RKO (cell line): ENCODE results near the gene KLK1.
A peak's percentile ranks its signal among the peaks of the same experiment; 100 is the strongest.

Experiments
- DNase-seq: peaks from one replicate; pipeline ENCODE4 v3.0.0-alpha.2; 2016; ENCODE audit warnings: low spot score

KLK1 gene

DNA sequence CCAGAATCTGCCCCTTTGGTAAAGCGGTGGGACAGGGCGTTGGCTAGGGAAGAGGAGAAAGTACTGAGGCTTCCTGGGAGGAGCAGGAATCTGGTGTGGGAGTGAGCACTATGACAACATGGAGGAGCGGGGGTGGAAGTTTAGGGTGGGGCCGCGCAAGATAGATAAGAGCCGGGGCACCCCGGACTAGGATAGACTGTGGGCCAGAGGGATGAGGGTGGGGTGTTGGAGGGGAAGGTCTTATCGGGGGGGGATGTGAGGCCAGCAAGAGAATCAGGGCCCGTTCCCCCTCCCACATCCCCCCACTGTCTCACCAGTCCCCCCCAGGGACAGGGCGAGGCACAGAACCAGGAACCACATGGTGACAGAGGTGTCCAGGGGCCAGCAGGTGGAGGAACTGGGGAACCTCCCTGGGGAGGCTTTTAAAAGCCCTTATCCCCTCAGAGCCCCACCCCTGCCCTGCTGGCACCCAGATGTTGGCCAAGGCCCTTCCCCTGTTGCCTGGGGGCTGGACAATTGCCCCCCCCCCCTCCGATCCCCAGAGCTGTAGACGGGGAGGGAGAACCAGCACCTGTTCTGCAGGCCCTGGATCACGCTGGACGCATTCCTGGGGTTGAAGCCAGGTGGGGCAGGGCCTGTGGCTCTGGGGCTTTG is at the start of gene KLK1:
Gene KLK1, minus strand, starts transcription at position 399 of the 654 bp plus-strand sequence. Its CDS starts 39 bp downstream, at position 360.
- no peak for DNase-seq

DNA sequence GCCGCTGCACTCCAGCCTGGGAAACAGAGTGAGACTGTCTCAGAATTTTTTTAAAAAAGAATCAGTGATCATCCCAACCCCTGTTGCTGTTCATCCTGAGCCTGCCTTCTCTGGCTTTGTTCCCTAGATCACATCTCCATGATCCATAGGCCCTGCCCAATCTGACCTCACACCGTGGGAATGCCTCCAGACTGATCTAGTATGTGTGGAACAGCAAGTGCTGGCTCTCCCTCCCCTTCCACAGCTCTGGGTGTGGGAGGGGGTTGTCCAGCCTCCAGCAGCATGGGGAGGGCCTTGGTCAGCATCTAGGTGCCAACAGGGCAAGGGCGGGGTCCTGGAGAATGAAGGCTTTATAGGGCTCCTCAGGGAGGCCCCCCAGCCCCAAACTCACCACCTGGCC is 49.5 kb upstream of the KLK1 start, which contains the start of gene KLK2:
Gene KLK2, plus strand, starts transcription at position 384 of the 400 bp plus-strand sequence. CDS start 35 bp downstream, outside the sequence.
- DNase-seq: no peak

DNA sequence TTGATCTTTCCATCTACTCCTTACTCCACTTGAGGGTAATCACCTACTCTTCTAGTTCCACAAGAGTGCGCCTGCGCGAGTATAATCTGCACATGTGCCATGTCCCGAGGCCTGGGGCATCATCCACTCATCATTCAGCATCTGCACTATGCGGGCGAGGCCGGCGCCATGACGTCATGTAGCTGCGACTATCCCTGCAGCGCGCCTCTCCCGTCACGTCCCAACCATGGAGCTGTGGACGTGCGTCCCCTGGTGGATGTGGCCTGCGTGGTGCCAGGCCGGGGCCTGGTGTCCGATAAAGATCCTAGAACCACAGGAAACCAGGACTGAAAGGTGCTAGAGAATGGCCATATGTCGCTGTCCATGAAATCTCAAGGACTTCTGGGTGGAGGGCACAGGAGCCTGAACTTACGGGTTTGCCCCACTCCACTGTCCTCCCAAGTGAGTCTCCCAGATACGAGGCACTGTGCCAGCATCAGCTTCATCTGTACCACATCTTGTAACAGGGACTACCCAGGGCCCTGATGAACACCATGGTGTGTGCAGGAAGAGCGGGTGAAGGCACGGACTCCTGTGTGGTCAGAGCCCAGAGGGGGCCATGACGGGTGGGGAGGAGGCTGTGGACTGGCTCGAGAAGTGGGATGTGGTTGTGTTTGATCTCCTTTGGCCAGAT is 47.0 kb upstream of the KLK1 start:
- DNase-seq: no peak

DNA sequence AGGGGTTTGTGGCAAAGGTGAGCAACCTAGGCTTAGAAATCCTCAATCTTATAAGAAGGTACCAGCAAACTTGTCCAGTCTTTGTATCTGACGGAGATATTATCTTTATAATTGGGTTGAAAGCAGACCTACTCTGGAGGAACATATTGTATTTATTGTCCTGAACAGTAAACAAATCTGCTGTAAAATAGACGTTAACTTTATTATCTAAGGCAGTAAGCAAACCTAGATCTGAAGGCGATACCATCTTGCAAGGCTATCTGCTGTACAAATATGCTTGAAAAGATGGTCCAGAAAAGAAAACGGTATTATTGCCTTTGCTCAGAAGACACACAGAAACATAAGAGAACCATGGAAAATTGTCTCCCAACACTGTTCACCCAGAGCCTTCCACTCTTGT is 45.9 kb upstream of the KLK1 start:
- DNase-seq: no peak

DNA sequence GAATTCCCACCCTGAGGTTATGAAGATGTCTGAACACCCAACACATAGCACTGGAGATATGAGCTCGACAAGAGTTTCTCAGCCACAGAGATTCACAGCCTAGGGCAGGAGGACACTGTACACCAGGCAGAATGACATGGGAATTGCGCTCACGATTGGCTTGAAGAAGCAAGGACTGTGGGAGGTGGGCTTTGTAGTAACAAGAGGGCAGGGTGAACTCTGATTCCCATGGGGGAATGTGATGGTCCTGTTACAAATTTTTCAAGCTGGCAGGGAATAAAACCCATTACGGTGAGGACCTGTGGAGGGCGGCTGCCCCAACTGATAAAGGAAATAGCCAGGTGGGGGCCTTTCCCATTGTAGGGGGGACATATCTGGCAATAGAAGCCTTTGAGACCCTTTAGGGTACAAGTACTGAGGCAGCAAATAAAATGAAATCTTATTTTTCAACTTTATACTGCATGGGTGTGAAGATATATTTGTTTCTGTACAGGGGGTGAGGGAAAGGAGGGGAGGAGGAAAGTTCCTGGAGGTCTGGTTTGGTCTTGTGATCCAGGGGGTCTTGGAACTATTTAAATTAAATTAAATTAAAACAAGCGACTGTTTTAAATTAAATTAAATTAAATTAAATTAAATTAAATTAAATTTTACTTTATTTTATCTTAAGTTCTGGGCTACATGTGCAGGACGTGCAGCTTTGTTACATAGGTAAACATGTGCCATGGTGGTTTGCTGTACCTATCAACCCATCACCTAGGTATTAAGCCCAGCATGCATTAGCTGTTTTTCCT is 38.1 kb upstream of the KLK1 start:
- DNase-seq: no peak

DNA sequence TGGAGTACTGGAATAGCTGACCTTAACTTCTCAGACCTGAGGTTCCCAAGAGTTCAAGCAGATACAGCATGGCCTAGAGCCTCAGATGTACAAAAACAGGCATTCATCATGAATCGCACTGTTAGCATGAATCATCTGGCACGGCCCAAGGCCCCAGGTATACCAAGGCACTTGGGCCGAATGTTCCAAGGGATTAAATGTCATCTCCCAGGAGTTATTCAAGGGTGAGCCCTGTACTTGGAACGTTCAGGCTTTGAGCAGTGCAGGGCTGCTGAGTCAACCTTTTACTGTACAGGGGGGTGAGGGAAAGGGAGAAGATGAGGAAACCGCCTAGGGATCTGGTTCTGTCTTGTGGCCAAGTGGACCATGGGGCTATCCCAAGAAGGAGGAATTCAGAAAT is 37.4 kb upstream of the KLK1 start:
- DNase-seq: no peak

DNA sequence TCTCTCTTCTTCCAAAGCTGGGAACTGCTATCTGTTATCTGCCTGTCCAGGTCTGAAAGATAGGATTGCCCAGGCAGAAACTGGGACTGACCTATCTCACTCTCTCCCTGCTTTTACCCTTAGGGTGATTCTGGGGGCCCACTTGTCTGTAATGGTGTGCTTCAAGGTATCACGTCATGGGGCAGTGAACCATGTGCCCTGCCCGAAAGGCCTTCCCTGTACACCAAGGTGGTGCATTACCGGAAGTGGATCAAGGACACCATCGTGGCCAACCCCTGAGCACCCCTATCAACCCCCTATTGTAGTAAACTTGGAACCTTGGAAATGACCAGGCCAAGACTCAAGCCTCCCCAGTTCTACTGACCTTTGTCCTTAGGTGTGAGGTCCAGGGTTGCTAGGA is 36.3 kb upstream of the KLK1 start:
- DNase-seq: no peak

DNA sequence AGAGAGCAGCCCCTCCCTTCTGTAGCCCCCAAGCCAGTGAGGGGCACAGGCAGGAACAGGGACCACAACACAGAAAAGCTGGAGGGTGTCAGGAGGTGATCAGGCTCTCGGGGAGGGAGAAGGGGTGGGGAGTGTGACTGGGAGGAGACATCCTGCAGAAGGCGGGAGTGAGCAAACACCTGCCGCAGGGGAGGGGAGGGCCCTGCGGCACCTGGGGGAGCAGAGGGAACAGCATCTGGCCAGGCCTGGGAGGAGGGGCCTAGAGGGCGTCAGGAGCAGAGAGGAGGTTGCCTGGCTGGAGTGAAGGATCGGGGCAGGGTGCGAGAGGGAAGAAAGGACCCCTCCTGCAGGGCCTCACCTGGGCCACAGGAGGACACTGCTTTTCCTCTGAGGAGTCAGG is 35.3 kb upstream of the KLK1 start:
- DNase-seq: no peak

DNA sequence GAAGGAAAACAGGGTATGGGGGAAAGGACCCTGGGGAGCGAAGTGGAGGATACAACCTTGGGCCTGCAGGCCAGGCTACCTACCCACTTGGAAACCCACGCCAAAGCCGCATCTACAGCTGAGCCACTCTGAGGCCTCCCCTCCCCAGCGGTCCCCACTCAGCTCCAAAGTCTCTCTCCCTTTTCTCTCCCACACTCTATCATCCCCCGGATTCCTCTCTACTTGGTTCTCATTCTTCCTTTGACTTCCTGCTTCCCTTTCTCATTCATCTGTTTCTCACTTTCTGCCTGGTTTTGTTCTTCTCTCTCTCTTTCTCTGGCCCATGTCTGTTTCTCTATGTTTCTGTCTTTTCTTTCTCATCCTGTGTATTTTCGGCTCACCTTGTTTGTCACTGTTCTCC is 33.8 kb upstream of the KLK1 start:
- no peak for DNase-seq

DNA sequence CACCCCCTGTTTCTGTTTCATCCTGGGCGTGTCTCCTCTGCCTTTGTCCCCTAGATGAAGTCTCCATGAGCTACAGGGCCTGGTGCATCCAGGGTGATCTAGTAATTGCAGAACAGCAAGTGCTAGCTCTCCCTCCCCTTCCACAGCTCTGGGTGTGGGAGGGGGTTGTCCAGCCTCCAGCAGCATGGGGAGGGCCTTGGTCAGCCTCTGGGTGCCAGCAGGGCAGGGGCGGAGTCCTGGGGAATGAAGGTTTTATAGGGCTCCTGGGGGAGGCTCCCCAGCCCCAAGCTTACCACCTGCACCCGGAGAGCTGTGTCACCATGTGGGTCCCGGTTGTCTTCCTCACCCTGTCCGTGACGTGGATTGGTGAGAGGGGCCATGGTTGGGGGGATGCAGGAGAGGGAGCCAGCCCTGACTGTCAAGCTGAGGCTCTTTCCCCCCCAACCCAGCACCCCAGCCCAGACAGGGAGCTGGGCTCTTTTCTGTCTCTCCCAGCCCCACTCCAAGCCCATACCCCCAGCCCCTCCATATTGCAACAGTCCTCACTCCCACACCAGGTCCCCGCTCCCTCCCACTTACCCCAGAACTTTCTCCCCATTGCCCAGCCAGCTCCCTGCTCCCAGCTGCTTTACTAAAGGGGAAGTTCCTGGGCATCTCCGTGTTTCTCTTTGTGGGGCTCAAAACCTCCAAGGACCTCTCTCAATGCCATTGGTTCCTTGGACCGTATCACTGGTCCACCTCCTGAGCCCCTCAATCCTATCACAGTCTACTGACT is 31.2 kb upstream of the KLK1 start, which contains the start of gene KLK3:
Gene KLK3, plus strand, starts transcription at position 280 of the 775 bp plus-strand sequence. Its CDS starts 41 bp downstream, at position 321.
- DNase-seq: no peak

DNA sequence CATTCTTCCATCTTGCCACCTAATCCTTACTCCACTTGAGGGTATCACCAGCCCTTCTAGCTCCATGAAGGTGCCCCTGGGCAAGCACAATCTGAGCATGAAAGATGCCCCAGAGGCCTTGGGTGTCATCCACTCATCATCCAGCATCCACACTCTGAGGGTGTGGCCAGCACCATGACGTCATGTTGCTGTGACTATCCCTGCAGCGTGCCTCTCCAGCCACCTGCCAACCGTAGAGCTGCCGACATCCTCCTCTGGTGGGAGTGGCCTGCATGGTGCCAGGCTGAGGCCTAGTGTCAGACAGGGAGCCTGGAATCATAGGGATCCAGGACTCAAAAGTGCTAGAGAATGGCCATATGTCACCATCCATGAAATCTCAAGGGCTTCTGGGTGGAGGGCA is 28.0 kb upstream of the KLK1 start:
- DNase-seq: no peak

DNA sequence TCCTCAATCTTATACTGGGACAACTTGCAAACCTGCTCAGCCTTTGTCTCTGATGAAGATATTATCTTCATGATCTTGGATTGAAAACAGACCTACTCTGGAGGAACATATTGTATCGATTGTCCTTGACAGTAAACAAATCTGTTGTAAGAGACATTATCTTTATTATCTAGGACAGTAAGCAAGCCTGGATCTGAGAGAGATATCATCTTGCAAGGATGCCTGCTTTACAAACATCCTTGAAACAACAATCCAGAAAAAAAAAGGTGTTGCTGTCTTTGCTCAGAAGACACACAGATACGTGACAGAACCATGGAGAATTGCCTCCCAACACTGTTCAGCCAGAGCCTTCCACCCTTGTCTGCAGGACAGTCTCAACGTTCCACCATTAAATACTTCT is 27.2 kb upstream of the KLK1 start:
- no peak for DNase-seq

DNA sequence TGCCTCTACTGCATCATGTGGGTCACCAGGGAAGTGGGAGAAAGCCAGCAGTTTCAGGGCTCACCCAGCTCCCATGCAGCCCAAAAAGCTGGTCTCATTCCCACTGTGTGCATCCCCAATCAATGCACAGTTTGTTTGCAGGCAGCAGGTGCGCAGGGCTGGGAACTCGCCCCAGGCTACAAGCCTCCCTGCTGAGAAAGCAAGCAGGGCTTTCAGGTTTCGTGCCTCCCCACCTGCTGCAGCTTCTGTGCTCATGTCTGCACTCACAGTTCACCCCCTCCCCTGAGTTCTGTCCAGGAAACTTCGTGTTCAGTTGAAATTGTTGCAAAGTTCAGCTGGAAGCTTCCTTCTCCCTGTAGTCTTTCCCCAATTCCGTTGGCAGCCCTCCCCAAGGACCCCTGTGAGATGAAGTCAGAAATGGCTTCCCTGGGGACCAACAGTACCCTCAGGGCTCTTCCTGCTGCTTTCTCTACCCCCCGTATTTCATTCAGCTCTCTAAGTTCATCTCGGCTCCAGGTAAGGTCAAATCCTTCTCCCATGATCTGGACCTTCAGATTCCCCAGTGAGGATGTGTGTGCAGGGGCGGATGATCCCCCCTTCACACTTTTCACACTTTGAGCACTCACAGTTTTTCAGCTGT is 20.8 kb upstream of the KLK1 start:
- DNase-seq: no peak

DNA sequence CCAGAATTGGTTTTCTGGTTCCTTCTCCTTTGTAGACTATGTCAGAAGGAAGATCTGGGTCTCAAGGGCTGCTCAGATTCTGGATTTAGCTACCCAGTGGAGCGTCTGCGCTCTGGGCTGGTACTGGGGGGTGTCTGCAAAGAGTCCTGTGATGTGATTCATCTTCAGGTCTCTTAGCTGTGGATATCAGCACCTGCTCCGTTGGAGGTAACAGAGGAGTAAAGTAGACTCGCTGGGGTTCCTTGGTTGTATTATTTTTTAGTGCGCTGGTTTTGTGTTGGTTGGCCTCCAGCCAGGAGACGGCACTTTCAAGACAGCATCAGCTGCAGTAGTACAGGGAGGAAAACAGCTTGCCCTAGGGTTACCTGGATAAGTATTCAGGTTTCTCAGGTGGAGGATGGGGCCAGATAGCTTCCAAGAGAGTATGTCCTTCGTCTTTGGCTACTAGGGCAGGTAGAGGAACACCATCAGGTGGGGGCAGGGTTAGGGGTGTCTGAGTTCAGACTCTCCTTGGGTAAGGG is 20.2 kb upstream of the KLK1 start:
- DNase-seq: no peak

DNA sequence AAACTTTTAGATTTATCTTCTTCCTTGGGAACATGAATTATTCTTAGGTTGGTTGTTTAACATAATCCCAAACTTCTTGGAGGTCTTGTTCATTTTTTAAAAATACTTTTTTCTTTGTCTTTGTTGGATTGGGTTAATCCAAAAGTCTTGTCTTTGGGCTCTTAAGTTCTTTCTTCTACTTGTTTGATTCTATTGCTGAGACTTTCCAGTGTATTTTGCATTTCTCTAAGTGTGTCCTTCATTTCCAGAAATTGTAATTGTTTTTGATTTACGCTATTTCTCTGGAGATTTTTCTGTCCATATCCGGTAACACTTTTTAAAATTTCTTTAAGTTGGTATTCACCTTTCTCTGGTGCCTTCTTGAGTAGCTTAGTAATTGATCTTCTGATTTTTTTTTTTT is 19.6 kb upstream of the KLK1 start:
- no peak for DNase-seq

DNA sequence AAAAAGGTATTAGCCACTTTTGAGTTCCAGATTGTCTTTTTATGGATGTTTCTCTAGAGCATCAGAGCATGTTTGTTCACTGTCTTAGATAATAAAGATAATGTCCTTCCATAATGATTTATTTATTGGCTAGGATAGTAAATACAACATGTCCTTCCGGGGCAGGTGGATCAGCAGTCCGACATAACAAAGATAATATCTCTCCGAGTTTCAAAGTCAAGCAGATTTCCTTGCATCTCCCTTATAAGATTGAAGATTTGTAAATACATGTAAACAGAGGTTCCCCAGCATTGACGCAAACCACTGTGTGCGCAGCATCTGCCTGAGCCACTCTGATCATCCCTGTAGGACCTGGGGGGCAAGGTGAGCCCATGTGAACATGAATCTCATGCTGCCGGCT is 18.5 kb upstream of the KLK1 start:
- no peak for DNase-seq

DNA sequence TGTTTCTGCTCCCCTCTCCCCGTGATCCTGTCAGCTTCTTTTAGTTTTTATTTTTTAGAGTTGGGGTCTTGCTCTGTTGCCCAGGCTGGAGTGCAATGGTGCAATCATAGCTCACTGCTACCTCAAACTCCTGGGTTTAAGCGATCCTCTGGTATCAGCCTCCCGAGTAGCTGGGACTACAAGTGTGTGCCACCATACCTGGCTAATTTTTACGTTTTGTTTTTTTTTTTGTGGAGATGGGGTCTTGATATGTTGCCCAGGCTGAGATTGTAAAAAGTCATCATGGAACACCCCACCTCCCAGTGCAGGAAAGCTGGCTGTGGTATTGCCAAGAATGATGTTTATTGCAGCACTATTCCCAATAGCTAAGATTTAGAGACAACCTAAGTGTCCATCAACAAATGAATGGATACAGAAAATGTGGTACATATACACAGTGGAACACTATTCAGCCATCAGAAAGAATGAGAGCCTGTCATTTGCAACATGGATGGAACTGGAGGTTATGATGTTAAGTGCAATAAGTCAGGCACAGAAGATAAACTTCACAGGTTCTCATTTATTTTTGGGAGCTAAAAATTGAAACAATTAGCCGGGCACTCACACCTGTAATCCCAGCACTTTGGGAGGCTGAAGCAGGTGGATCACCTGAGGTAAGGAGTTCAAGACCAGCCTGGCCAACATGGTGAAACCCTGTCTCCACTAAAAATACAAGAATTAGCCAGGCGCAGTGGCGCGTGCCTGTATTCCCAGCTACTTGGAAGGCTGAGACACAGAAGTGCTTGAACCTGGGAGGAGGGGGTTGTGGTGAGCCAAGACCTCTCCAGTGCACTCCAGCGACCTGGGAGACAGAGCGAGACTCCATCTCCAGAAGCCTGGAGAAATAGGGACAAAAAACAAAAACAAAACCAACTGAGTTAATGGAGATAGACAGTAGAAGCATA is 16.4 kb upstream of the KLK1 start:
- no peak for DNase-seq

DNA sequence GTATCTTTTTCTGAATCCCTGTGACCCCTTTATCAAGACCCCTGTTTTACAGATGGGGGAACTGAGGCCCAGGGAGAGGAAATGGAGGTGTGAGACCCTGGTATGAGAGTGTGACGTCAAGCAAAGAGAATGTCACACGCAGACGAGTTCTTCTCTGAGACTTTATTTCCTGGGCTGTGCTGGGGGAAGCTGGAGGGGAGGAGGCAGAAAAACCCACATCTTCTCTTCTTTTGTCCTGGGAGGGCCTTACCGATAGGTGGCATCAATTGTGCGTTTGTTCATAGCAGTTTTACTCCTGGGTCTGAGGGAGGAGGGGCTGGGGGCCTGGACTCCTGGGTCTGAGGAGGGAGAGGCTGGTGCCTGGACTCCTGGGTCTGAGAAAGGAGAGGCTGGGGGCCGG is 14.7 kb upstream of the KLK1 start:
- DNase-seq: peak; percentile 24

DNA sequence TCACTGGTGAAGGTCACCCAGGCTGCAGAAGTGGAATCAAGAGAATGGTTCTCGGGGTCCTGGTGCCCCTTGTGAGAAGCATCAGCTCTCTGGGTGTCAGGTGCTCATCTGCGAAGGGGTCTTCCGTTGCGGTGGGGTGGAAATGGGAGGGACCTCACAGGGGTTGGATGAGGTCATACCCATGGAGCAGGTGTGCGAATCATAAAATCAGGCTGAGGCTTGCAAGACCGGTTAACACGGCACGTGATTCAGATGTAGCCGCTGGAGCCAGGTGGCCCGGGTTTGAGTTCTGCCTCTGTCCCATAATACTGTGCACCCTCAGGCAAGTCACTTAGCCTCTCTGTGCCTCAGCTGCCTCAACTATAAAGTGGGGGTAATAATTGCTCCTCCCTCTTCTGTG is 13.7 kb upstream of the KLK1 start:
- DNase-seq: no peak

DNA sequence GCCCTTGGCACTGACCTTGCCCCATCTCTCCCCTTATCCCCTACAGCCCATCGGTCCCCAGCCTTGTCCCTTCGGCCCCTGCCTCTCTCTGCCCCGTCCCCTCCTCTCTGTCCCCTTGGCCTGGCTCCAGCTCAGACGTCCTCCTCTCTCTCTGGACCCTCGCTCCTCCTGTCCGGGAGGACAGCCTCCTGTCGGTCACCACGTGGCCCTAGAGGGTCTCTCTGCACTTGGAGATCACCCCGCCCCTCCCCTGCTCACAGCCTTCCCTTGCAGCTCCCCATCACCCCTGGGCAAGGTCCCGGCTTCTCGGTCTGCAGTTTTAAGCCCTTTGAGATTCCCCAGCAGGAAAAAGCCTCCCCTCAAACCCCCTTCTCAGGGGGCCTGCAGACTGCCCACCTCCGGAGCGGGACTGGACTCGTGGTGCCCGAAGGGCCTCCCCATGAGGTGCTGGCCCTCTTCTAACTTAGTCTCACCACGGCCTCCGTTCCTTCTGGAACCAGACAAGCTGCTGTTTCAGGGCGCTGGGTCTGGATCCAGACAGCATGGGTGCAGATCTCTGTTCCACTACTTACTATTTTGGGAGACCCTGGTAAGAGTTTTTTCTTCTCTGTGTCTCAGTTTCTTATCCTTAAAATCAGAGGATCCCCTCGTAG is 13.1 kb upstream of the KLK1 start:
- no peak for DNase-seq
